DND-41 (cell line): ENCODE measurements around the gene USP5.

Experiments used
- ATAC-seq: fragments of 200-7000 bp; cut with Tn5 transposase; 3 replicates; pipeline ENCODE4 v1.9.1; 2021; ENCODE audit warnings: low read depth; ENCODE audit not compliant: insufficient read depth
- DNase-seq: peaks from one replicate; pipeline ENCODE4 v3.0.0-alpha.2; 2020
- H2AFZ ChIP-seq: 2 replicates; pipeline ENCODE4 v1.6.0; 2012; ENCODE audit warnings: low read depth, low read length
- H3K27ac ChIP-seq: 2 replicates; pipeline ENCODE4 v1.5.1; 2012; ENCODE audit warnings: low read length, inconsistent platforms
- H3K27me3 ChIP-seq: fragments of 200-600 bp; sonication (generic); 2 replicates; pipeline ENCODE4 v1.6.0; 2012; ENCODE audit warnings: low read length, mild to moderate bottlenecking, inconsistent platforms; ENCODE audit not compliant: insufficient read depth, poor library complexity
- H3K36me3 ChIP-seq: 2 replicates; pipeline ENCODE4 v1.5.1; 2012; ENCODE audit warnings: low read length, inconsistent platforms; ENCODE audit not compliant: insufficient read depth
- H3K4me1 ChIP-seq: 2 replicates; pipeline ENCODE4 v1.5.1; 2012; ENCODE audit warnings: mild to moderate bottlenecking, low read length; ENCODE audit not compliant: insufficient read depth
- H3K4me2 ChIP-seq: 2 replicates; pipeline ENCODE4 v1.6.0; 2012; ENCODE audit warnings: mild to moderate bottlenecking, moderate library complexity, low read length, inconsistent platforms; ENCODE audit not compliant: insufficient read depth
- H3K4me3 ChIP-seq, 2 experiments: fragments of 200-600 bp in 1 of 2; shearing (Covaris generic) in 1 of 2; 2 replicates each; pipeline ENCODE4 v1.5.1; 2012 to 2016; ENCODE audit warnings: inconsistent platforms in 2 of 2, low read length in 2 of 2, mild to moderate bottlenecking in 2 of 2, low read depth in 1 of 2, moderate library complexity in 1 of 2
- H3K79me2 ChIP-seq: 2 replicates; pipeline ENCODE4 v1.6.0; 2012; ENCODE audit warnings: low read length, inconsistent platforms; ENCODE audit not compliant: insufficient read depth
- H3K9ac ChIP-seq: 2 replicates; pipeline ENCODE4 v1.6.0; 2012; ENCODE audit warnings: low read depth, mild to moderate bottlenecking, inconsistent platforms, low read length, moderate library complexity
- H3K9me3 ChIP-seq: 2 replicates; pipeline ENCODE4 v1.5.1; 2012; ENCODE audit warnings: low read length, moderate library complexity, mild to moderate bottlenecking, inconsistent platforms; ENCODE audit not compliant: insufficient read depth, severe bottlenecking
- H4K20me1 ChIP-seq: 2 replicates; pipeline ENCODE4 v1.6.0; 2012; ENCODE audit warnings: low read length; ENCODE audit not compliant: insufficient read depth
- EZH2 ChIP-seq: IDR thresholded peaks from 3 replicates; pipeline ENCODE4 v1.6.1; 2012; ENCODE audit warnings: borderline replicate concordance, low read depth, mild to moderate bottlenecking, moderate library complexity, low read length, inconsistent platforms; ENCODE audit not compliant: severe bottlenecking
- TF ChIP-seq, protein P1 (sequence below): IDR thresholded peaks from 2 replicates; pipeline ENCODE4 v1.5.1; 2012; ENCODE audit warnings: borderline replicate concordance, low read length, moderate library complexity, mild to moderate bottlenecking; ENCODE audit not compliant: poor library complexity, severe bottlenecking; ENCODE audit errors: extremely low read depth

USP5 gene

DNA sequence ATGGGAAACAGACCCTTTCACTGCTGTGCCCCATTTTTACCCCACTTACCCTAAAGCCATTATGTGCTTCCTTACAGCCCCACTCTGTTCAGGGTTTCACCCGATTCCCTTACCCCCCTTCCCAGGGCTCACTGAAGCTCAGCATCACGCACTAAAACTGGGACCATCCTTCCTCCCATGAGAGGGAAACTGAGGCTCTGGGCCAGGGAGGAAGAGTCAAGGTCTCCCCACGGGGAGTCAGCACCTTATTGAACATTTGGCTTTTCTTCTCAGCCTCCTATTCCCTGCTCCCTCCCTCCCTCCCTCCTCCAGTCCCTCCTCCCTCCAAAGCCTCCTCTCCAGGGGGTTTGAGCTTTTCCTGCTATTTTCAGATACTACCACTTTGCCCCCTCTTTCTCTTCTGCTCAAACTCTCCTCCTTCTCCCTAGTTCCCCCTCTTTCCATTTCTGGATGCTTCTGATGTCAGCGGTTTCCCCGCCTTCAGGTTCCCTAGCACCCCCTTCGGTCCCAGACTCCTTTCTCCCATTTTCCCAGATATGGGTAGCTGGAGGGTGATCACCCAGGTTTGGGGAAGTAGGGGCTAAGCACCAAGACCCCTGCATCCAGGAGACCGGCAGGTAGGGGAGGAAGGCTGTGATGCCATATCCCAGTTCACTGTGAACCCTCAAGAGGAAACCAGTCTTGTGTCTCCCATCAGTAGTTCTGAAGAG, 29.4 kb upstream of the USP5 start:
- H3K4me1 ChIP-seq = peaks cover 20% of the 10 kb centered on the region
- no peaks in the 10 kb centered on the region for H3K79me2 ChIP-seq
- no peak for DNase-seq
- peak overlapping the region; percentile 65 for H3K4me2 ChIP-seq
- TF ChIP-seq, protein P1, sequence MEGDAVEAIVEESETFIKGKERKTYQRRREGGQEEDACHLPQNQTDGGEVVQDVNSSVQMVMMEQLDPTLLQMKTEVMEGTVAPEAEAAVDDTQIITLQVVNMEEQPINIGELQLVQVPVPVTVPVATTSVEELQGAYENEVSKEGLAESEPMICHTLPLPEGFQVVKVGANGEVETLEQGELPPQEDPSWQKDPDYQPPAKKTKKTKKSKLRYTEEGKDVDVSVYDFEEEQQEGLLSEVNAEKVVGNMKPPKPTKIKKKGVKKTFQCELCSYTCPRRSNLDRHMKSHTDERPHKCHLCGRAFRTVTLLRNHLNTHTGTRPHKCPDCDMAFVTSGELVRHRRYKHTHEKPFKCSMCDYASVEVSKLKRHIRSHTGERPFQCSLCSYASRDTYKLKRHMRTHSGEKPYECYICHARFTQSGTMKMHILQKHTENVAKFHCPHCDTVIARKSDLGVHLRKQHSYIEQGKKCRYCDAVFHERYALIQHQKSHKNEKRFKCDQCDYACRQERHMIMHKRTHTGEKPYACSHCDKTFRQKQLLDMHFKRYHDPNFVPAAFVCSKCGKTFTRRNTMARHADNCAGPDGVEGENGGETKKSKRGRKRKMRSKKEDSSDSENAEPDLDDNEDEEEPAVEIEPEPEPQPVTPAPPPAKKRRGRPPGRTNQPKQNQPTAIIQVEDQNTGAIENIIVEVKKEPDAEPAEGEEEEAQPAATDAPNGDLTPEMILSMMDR = no peak
- no peak for TF ChIP-seq EZH2
- H3K4me3 ChIP-seq = peak overlapping the region in 1 of 2 experiments; percentile 51; a peak in 1 of 4 replicates
- no peak overlapping the region for H3K9ac ChIP-seq
- H3K9me3 ChIP-seq = no peaks in the 10 kb centered on the region
- H3K36me3 ChIP-seq = no peaks in the 10 kb centered on the region
- peaks cover 14% of the 10 kb centered on the region for H4K20me1 ChIP-seq
- H3K27ac ChIP-seq = no peak overlapping the region
- ATAC-seq = no peak
- no peak overlapping the region for H2AFZ ChIP-seq
- peaks cover 69% of the 10 kb centered on the region for H3K27me3 ChIP-seq

GRCh38 chr12:6823182-6824084, 28.5 kb upstream of the USP5 start:
- H2AFZ ChIP-seq = no peak overlapping the region
- TF ChIP-seq, protein P1 = no peak
- TF ChIP-seq EZH2 = no peak

GRCh38 chr12:6824085-6824775, 27.7 kb upstream of the USP5 start:
- Histone ChIP-seq H3K4me2 (no peak overlapping the region), H2AFZ (no peak overlapping the region), H3K27ac (no peak overlapping the region), H3K36me3 (no peaks in the 10 kb centered on the region), H4K20me1 (peaks cover 14% of the 10 kb centered on the region; the same call in 1 of the 2 replicates), H3K4me3 (no peak overlapping the region), H3K9me3 (no peaks in the 10 kb centered on the region), H3K9ac (no peak overlapping the region), H3K79me2 (no peaks in the 10 kb centered on the region), H3K27me3 (peaks cover 84% of the 10 kb centered on the region), H3K4me1 (peaks cover 30% of the 10 kb centered on the region)
- DNase-seq (no peak), ATAC-seq (no peak)
- TF ChIP-seq, protein P1 = no peak
- TF ChIP-seq EZH2 = no peak

More at GRCh38 chr12:6823182-6824084, 28.5 kb upstream of the USP5 start:
- Histone ChIP-seq H3K36me3 (no peaks in the 10 kb centered on the region), H3K9ac (no peak overlapping the region), H3K79me2 (no peaks in the 10 kb centered on the region), H3K27me3 (peaks cover 76% of the 10 kb centered on the region), H3K4me3 (no peak overlapping the region), H3K9me3 (no peaks in the 10 kb centered on the region), H3K4me2 (no peak overlapping the region), H4K20me1 (peaks cover 14% of the 10 kb centered on the region; the same call in 1 of the 2 replicates), H3K4me1 (peaks cover 22% of the 10 kb centered on the region), H3K27ac (no peak overlapping the region)
- DNase-seq = no peak
- ATAC-seq = no peak
